Activated CD8-positive, alpha-beta memory T cell treated with anti-CD3 and anti-CD28 coated beads, Interleukin-2, amount 50 U/mL, for 24 hours (primary cell): ENCODE data around the gene TOX3.

ENCODE experiments used
- DNase-seq: peaks from one replicate; pipeline ENCODE4 v3.0.0-alpha.2; 2020; ENCODE audit errors: extremely low read depth

Gene TOX3

DNA sequence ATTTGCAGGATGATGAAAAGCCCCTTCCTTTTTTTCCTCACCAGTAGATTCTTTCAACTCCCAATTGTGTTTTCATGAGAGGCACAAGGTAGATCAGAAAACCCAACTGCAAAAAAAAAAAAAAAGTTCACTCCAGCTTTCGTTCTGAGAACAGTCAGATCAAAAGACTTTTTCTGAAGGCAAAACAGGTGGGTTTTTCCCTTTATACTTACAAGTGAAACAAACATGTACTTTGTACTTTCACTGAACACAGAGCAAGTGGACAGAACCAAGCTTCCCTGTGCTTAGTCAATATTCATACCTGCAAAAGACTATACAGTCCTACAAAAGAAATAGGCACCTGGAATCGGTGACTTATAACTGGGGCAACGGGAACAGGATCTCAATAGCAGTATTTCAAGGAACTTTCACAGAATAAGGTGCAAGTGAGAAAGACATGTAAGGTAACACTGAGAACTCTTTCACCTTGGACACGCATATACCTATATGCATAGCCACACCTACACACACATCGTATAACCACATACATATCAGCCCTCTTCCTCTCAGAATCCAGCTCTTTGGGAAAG lies 54.1 kb downstream of the TOX3 start:
- no peak for DNase-seq

DNA sequence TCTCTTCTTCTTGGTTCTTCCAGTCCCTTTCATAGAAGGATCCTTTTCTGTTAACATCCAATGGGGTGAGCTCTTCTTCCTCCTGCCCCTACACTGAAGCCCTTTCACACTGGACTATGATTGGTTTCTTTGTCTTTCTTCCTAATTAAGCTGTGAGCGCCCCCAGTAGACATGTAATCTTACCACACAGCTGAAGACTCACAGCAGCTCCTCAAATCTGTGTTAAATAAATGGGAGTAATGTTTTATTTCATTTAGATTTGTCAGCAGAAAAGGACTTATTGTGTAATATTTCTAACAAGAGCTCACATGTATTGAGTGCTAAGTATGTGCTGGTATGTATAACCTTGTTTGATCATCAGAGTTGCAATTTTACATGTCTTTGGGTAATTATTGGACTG lies 55.7 kb downstream of the TOX3 start:
- DNase-seq: no peak

DNA sequence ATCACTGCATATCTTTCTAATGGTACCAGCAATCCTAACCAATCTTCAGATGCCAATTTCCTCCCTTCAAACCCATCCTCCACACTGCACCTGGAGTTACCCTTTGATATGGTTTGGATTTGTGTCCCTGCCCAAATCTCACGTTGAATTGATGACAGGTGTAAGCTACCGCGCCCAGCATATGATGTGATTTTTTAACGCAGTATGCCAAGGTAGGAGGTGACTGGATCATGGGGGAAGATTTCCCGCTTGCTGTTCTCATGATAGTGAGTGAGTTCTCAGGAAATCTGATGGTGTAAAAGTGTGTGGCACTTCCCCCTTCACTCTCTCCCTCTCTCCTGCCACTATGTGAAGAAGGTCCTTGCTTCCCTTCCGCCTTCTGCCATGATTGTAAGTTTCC lies 57.0 kb downstream of the TOX3 start:
- no peak for DNase-seq

DNA sequence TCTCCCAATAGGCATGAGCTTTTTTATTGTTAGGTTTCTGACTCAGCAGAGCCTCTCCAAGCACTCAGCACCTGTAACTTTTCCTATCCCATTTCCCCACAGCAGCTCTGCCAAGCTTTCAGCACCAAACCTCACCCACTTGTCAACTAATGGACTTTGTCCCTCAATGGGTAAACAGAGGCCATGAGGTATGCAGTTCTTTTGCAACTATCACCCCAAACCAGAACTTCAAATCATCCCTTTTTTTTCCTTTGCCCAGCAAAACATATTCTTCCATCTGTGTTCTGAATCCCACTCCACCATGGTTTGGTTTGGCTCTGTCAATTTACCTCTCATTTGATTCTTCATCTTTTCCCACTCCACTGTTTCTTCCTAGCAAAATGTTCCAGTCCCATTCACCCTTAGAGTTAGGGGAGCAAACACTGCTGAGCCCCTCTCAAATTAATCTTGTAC lies 58.1 kb downstream of the TOX3 start:
- no peak for DNase-seq

DNA sequence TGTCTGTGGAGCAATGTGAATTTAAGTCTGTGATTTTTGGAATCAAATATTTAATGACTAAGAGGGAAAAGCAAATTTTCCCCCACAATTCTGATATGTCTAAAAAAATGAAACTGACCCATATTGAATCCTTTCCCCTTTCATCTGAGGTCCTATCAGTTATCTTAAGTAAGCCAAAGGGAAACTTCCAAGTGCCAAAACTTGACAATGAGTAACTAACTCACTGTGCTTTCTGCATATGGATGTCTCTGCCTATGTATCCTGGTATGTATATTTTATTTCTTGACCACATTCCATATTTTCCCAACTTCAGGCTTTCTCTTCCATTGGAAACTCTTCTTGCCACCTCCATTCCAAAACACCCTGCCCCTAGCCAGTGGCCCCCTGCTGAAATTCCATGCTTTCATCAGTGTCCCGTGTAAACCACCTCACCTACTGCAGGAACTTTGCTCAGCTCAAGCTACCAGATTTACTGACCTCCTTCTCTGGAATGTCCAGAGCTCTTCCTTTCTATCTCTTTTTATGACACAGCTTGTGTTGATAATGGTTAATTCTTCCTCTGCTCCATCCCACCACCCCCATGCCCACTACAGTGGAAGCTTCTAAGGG lies 59.0 kb downstream of the TOX3 start:
- DNase-seq: no peak

DNA sequence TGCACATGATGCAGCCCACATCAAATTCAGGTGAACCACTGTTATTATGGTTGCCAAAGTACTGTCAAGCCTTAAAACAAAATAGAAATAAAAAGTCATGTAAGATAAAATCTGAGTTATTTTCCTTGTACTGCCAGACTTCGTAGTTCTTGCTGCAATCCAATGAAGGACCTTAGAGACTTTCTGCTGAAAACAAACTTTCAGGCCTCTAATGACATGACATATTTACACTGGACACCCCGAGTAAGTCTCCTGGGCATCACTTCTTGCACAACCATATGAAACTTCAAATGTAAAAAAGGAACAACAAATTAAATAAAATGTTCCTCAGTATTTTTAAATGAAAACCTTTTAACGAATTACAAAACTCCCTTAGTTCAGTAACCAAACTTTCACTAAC lies 66.7 kb downstream of the TOX3 start:
- no peak for DNase-seq

DNA sequence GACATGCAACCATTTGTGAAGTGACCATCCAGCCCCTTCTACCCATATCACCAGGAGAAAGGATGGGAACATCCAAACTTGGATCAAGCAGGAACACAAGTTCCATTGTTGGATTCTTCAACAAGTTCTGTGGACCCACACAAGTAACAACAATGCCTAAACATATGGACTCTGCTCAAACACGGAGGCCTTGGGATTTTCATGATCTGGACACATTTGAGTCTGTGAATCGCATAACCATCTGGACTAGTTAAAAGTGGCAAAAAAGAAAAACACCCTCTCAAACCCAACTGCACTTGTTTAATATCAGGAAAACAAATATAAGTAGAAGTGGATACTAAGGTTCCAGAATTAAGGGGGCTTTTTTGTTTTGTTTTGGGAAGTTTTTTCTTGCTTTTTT lies 70.8 kb downstream of the TOX3 start:
- DNase-seq: no peak

DNA sequence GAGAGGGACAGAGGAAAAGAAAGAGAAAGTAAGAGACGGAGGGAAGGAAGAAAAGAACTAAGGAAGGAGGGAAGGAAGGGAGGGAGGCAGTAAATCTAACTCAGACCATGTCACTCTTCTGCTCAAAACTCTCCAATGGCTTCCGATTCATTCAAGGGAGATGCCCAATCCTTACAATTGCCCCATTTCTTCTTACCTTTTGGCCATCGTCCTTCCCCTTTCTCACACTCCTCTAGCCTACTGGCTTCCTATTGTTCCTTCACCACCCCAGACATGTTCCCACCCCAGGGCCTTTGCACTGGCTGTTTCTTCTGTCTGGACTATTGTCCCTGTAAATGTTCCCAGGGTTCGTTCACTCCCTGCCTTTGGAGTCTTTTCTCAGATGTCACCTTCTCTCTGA lies 72.3 kb downstream of the TOX3 start:
- DNase-seq: no peak

DNA sequence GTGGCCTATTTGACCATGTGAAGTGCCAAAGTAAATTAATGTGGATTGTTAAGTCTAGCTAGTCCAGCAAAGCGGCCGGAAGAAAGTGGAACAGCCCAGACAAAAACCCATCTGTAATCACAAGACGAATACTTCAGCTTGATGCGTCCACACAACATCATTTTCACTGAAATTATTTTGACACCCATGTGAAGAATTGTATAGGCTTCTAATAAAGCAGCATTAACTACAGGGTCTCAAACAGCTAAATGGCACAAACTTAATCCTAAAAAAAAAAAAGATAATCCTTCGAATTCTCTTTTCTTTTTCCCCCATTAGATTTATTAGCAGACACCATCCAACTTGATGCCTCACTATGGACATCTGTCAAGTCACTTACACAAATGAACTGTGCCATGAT lies 73.8 kb downstream of the TOX3 start:
- DNase-seq: no peak

DNA sequence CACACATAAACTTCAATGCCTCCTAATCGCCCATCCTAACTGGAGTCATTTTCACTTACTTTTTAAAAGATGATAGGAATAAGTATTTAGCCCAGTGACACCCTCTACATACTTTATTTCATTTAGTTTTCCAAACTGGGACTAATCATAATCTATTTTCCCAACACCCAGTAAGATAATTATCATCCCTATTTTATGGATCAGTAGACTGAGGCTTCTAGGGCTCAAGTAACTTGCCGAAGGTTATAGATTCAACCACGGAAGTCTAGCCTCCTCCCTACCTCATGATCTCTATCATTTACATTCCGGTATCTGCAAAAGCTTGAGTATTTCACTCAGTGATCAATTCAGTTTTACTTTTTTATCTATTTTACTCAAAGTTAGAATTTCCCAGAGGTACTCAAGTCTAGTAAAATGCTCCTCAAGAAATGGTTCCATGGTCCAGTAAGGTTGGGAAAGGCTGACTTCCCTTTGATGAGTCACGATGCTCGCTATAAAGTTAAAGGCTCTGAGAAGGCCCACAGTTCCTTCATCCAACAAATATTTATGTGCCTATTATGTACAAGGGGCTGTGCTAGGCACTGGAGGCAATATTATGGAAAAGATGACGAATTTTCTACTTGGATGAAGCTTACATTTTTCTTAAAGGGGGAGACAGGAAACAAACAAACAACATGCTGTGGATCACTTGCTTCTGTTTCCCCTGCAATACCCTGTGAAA lies 75.1 kb downstream of the TOX3 start:
- DNase-seq: no peak

DNA sequence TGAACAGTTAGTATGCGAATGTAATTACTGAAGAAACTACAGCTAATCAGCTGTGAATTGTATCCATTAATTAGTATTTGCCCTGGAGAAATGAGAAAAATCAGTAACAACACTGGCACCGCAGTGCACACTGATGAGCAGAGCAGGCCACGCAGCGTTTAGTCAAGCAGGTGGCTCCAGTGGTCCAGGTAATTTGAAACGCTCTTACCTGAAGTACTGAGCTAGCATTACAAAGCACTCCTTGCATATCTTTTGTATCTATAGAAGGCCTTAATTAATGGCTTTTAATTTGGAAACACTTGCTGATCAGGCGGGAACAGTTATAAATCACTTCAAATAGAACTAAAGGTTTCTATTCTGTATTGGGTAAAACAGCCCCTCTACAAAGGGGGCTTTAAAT lies 76.4 kb downstream of the TOX3 start:
- DNase-seq: no peak

DNA sequence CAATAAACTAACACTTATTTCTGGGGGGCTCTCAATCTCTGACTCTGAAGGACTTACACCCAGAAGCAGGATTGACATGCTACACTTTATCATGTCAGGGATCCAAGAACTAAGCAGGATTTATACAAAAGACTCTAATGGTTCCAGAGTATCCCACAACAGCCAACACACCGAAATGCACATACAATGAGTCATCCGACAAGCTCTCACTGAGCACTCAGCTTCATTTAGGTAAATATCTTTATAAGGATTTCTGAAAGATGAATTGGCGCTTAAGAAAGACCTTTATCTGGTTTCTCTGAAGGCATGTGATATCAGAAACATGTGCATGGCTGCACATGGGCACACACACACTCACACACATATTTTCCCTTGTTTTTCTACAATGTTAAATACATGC lies 77.2 kb downstream of the TOX3 start:
- DNase-seq: no peak

DNA sequence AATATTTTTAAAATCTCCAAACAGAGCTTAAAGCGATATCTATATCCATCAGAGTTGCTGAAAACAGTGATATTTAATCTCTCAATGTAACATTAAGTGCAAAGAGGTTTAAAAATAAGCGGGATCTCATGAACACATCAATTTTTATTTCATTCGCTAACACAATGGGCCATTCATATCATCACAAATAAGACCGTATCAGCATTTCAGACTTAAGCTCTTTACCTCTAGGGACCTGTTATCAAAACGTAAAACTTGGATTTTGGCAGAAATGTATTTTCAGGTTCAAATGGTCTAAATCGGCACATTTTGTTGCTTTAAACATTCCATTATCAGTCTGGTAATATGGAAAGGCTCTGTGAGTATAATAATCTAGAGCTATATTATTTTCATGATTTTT lies 77.9 kb downstream of the TOX3 start:
- no peak for DNase-seq

DNA sequence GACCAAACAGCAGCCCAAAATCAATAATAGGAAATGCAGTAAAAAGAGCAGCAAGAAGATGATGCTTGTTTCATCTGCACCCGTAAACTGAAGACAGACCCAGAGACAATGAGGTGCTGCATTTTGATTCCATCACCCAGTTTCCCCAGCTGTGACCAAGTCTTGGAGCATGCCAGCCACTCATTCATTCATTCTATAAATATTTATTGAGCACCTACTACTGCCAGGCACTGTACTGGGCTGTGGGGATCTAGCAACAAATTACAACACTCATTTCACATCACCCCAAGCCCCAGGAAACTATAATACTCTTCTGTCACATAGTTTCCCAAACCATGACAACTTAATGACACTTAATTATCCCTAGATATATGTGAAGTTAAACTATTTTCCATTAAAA lies 79.2 kb downstream of the TOX3 start:
- no peak for DNase-seq

DNA sequence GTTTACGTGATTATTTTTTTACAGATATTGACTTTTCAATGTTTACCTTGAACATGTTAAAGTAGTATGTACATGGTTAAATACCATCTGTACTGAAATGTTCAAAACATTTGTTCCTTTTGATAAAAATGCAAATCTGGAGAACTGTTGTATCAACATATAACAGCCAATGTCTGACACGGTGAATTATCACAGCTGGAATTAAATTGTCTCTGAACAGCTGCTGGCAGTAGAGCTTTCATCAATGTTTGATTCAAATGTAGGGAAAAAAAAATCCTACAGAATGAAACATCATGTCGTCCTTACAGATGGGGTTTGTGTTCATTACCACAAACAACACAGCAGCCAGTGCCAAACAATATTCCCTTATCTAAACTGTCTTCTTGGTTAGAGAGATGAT lies 79.9 kb downstream of the TOX3 start:
- no peak for DNase-seq

DNA sequence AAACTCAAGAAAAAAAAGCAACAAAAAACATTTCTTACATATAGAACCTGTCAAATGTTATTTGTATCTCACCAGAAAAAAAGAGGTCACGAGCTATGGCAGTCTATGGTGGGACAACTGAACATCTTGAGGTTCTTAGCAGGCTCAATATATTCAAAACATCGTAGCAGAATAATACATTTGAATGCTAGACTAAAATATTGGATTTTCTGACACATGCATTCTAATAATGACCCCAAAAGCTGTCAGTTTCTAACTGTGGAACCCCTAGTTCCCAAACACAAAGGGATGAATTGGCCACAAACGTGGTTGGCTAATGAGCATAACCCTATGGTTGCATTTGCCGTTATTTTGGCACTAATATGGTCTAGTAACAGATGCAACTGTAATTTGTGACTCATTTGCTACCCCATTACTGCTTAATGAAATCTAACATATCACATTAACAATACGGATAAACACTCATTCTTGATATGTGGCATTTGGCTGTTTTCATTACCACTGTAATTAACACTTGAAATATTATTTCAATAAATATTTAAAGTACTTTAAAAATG lies 81.2 kb downstream of the TOX3 start:
- no peak for DNase-seq

DNA sequence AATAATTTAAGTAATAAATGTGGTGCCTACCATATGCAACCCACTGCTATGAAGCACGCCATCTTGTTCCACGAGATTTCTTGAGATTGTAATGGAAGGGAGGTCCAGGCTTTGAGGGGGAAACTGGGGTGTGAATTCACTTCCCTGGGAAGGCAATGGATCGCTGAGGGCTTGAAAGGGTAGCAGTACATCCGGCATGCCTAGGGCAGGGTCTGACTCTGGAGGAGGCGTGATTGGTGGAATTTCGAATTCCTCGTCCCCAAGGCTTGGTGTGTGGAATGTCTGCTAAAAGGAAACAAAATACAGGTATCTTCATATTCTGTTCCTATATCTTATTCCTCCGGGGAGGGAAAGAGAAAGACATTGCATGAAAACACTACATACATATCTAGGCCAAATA lies 83.0 kb downstream of the TOX3 start:
- DNase-seq: no peak

DNA sequence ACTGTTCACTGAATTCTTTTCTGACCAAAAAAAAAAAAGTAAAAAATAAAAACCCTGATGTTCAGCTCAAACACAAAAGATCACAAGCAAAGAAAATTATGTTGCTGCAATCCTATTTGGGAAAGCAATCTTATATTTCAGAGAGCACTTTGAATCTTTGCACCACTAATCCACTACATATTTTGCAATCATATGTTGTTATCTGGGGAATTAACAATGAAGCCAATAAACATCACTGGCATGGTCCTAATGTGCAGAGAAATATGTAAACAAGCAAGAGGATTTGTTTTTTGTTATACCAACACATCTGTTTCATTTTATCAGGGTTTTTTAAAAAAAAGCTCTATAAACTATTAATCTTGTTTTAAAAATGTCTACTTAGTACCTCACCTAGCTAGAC lies 84.1 kb downstream of the TOX3 start:
- no peak for DNase-seq

DNA sequence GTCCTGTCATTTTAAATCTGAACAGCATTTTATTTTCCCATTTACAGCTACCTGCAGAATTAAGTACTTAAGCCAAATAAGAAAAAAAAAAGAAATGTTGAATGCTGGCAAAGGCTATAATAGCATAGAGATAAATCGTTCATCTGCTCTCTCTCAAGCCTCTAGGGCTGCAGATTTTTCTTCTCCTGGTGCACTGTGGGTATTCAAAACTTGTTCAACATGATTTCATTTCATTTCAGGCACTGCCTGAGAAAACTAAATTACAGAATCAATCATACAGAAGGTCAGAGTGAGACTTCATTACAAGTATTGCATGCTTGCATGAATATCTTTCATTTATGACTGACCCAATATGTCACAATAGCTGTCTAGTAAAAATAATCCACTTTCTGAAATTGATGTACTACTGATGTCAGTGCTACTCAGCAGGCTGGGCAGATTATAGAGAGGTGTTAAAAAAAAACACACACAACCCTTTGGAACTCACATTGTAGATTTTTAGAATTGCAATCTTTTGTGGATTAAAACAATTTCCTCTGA lies 86.2 kb downstream of the TOX3 start:
- DNase-seq: no peak

DNA sequence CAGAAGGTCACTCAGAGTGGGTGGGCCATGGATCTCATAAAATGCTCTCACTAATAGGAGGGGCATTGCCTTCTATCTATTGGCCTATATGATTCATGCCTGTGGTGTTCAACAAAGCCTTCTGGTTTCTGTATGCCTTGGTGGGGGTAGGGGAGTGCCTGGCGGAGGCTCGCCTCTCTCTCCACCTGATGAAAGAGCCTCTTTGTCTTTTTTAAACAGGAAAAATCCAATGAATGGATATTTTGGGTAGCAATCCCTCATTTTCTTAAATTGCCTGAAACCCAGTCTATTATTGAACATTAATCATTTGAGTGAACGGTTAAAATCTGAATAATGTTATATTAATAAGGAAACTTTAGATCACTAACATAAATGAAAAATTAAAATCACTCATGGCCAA lies 90.6 kb downstream of the TOX3 start:
- DNase-seq: no peak

DNA sequence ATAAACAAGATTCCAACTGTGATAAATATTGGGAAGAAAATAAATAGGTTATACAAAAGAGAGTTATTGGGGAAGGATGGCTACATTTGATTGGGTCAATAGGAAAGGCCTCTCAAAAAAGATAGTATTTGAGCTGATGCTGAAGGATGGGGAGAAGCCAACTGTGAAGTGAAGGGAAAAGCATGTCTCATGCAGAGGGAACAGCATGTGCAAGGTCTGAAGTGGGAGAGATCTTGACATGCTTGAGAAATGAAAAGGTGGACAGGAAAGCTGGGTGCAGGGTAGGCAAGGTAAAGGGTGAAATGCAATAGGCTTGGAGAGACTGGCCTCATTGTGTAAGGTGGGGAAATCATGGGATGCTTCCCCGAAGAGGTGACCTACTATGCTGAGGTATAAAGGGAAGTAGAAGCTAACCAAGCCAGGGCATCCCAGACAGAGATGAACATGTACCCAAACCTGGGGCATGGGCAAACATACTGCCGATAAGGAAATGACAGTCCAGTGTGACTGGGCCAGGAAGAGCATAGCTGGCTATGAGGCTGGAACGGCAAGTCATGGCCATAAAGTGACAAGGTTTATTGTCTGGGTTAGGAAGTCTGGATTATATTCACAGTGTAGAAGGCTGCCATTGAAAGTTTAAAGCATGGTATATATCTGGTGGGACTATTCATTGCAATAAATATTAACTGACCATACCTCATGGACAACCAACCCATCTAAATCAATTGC lies 91.2 kb downstream of the TOX3 start:
- DNase-seq: no peak

DNA sequence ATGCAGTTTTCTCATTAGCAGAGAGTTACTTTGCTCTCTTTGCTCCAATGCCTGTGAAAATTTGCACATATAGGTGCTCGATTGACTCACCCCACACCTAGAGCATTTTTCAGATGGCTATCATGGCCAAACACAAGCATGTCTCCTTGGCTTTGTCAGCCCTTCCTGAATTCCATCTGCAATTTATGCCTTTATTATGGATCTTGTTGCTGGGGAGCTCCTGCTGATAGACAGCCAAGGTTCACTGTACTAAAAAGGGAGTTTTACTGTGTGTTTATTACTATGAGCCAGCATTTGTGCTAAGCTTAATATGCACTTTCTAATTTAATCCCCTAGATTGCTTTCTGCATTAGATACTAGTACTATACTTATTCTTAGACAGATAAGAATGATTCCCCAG lies 93.3 kb downstream of the TOX3 start:
- DNase-seq: no peak
